ENCODE measurements around the gene RPS24. TPM values are rescaled to one million over a fixed set of nuclear protein-coding genes. Genes with fewer than 3 reads are reported as not detected.
A peak's percentile ranks its signal among the peaks of the same experiment; 100 is the strongest.

The RPS24 gene
- total RNA-seq, 1 donor from 2014 or later: 398 TPM

DNA sequence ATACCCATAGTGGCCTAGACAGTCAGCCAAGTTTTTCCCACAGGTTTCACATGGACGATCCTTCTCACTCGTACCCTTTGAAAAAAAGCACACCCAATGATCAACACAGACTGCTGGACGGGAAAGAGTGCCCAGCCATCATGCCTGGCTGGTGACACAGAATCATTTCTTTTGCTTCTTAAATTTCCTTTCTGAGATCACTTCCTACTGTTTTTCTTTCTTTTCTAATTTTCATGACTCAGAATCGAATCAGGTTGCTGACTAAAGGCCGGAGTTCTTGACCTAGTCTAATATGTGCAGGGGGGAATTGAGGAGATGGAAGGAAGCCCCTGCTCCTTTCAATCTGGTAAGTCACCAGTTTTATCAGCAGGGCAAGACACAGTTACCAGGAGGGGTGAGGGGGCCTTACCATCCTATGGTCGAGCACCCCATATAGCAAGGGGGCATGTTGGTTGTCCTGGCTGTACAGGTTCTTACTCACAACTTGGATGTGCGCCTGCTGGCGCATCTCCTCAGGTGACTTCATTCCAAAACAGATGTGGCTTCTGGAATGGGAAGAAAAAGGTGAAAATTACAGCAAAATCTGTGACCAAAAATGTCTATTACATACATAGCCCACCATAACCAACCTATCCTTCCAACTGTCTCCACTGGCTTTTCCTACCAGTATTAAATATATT lies 7.8 kb upstream of the RPS24 start:
- no peak for DNase-seq (ENCODE audit: low spot score)
- ATAC-seq: no peak

DNA sequence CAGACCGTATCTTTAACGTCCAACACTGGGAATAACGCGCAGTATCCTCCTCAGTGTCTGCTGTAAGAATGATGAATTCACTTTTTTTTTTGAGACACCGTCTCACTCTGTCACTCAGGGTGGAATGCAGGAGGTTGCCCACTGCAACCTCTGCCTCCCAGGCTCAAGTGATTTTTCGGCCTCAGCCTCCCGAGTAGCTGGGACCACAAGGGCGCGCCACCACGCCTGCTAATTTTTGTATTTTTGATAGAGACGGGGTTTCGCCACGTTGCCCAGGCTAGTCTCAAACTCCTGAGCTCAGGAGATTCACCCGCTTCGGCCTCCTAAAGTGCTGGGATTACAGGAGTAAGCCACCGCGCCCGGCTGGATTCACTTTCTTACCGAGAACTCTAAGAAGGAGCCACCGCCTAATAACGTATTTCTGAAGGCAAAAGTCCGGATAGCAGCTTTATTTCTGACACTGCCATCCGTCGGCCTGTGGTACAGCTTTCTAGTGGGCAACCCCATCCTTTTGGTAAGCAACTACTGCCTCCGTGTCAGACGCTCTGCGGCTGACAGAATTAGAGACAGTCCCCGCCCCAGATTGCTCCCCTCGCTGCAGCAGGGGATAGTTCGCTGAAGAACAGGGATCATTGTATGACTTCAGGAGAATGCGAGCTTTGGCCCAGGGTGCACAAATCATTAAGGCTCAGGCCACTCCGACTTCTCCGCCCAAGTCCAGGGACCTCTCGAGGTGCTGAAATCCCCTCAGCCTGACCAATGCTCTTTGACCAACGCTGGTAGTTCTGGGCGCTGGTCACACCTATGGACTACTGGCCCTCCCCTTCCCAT lies 5.0 kb upstream of the RPS24 start:
- no peak for DNase-seq (ENCODE audit: low spot score)

DNA sequence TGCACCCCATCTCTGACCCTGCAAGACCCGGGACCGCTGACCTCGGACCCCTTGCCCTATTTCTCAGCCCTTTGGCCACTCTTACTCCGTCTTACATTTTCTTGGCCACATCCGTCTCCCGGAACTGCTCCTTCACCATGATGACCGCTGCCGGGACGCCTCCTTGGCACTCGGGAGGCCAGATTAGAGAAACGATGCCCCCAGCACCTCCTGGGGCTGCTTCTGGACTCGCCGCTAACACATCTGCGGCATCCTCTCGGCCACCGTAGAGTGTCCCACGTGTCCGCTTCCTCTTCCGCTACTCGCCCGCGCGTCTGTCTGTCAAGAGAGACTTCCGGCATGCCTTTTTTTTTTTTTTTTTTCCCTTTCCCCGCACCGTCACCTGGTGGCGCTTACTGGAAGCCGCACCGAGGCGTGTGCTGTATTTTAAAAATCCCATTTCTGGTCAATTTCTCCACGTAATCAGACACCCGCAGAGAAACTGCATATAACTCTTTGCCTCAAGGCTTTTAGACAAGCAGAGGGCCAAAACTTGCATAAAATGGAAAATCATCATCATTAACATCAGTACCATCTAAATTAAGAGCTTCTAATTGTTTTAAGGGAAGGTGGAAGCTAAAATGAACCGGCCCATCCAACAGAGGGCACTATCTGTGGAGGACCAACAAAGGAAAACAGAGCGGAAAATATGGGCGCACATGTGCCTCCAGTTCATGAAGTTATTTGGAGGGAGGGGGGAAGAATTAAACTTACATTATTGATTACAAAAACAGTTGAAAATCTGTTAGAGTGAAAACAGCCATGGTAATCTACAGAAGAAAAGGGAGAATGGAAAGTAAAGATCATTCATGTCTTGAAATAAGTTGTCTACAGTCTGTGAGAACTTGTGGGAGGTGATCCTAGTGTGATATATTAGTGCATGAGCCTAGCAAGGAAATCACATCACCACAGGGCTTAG lies 4.1 kb upstream of the RPS24 start, which contains the start of gene POLR3A:
POLR3A (minus strand) TSS at position 247 of the 958 bp plus-strand sequence; CDS start at position 139, 108 bp downstream.
- DNase-seq (ENCODE audit: low spot score) (peak; percentile 95), ATAC-seq (peak; percentile 77)

More for the DNA sequence above, 5.0 kb upstream of the RPS24 start:
- peak; percentile 30 for ATAC-seq

DNA sequence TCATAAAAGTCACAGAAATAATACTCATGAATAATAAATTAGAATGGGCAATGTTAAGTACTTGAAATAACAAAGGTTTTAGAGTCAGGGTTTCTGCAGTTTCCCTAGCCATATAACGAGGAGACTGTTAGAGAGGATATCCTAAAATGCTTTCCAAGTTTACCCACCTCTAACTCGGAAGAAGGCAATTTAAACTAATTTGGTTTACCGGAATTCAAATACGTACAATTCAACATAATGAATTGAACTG lies 351 bp upstream of the RPS24 start:
- ATAC-seq (no peak), DNase-seq (ENCODE audit: low spot score) (no peak)

DNA sequence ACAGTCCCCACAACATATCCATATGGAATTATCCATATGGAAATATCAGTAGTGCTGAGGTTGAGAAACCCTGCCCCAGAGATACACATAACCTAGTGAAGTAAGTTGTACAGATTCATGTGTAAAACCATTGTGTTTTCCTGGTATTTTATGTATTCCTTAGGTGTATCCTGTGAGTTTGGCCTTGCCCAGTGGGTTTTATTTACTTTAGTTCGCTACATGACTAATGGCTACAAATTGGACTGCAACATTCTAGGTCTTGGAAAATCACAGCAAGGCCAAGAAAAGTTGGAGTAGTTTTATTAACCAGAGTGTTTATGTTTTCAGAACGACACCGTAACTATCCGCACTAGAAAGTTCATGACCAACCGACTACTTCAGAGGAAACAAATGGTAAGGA lies 1.4 kb downstream of the RPS24 start:
- ATAC-seq (no peak), DNase-seq (ENCODE audit: low spot score) (no peak)

DNA sequence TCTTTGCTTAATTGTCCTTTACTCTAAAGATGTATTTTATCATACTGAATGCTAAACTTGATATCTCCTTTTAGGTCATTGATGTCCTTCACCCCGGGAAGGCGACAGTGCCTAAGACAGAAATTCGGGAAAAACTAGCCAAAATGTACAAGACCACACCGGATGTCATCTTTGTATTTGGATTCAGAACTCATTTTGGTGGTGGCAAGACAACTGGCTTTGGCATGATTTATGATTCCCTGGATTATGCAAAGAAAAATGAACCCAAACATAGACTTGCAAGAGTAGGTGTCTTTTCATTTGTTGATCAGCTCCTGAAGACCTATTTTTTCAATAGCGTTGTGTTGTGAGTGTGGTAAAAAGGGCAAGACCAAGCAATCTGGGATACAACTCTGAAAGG lies 1.8 kb downstream of the RPS24 start:
- no peak for DNase-seq (ENCODE audit: low spot score)
- ATAC-seq: no peak

DNA sequence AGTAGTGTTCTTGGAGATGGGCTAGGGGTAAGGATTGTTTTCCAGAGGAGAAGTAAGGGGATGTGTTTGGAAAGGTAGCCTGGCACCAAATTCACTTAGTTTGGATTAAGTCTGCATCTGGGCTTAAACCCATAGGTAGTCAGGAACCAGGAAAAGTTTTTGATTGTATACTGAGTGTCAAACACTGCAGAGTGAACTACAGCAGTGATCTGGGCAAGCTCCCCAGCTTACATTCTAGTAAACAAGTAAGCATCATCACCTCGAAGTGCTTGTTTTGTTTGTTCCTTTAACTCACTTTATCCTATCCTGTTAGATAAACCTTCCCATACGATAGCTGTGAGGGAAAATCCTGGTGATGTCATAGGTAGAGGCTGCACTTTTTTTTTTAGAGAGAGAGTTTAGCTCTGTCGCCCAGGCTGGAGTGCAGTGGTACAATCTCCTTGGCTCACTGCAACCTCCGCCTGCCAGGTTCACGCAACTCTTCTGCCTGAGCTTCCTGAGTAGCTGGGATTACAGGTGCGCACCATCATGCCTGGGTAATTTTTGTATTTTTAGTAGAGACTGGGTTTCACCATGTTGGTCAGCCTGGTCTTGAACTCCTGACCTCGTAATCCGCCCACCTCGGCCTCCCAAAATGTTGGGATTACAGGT lies 2.4 kb downstream of the RPS24 start:
- DNase-seq (ENCODE audit: low spot score) (no peak), ATAC-seq (no peak)

DNA sequence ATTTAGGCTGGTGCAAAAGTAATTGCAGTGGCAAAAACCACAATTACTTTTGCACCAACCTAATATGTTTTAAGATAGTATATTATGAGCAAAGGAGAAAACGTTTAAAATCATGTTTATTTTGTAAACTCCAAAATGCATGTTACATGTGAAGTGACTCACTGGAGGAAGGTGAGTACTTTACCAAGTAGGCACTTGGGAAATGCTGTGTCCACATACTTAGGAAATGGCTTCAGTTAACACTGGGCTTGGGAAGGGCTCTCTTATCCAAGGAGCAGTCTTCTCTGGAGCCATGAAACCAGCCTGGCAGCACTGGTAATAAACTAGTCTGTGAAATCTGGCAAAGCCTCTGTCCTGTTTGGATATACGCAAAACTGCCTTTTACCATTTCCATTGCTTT lies 4.4 kb downstream of the RPS24 start:
- DNase-seq (ENCODE audit: low spot score) (no peak), ATAC-seq (no peak)

DNA sequence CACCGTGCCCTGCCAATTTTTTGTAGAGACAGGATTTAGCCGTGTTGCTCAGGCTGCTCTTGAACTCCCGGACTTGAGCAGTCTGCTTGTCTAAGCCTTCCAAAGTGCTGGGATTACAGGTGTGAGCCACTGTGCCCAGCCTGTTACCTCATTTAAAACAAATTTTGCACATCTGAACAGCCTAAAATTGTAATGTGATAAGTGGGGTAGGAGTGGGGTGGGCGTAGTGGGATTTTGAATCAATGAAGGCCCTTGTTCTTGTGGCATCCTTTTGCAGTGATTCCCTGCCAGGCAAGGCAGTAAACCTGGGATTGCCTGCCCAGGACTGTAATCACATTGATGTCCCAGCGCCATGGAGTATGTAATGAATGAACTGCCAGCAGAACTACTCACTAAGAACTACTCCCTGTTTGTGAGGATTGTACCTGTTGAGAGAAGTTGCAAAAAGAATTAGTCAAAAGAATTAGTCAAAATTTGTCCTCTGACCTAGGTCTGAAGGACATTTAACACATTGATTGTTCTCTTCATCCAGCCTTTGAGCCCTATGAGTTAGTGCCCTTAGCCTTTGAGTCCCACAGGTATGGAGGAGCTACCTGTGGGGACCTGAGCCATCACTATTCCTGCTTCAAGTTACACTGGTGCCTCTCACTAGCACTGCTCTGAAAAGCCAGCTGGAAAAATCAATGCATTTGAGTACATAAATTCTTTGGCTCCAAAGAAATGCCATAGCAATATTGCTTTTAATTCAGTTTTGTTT lies 5.3 kb downstream of the RPS24 start:
- ATAC-seq (no peak), DNase-seq (ENCODE audit: low spot score) (no peak)

DNA sequence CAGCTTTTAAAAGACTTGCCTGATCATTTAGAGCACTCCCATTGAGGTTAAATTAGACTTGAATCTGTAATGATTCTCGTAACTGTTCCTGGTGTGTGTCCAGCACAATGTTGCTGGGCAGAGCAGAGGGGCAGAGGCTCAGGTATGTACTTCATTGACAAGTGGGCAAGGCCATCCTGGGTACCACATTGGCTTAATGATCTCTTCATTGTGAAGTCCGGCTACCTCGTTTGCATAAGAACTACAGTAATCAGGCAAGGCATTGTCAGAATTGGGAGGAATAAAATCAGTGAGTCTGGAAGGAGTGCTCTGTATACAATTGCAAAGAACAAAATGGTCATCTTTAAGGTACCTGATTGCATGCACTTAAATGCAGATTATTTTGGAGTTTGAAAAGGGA lies 6.1 kb downstream of the RPS24 start:
- no peak for ATAC-seq
- DNase-seq (ENCODE audit: low spot score): no peak

DNA sequence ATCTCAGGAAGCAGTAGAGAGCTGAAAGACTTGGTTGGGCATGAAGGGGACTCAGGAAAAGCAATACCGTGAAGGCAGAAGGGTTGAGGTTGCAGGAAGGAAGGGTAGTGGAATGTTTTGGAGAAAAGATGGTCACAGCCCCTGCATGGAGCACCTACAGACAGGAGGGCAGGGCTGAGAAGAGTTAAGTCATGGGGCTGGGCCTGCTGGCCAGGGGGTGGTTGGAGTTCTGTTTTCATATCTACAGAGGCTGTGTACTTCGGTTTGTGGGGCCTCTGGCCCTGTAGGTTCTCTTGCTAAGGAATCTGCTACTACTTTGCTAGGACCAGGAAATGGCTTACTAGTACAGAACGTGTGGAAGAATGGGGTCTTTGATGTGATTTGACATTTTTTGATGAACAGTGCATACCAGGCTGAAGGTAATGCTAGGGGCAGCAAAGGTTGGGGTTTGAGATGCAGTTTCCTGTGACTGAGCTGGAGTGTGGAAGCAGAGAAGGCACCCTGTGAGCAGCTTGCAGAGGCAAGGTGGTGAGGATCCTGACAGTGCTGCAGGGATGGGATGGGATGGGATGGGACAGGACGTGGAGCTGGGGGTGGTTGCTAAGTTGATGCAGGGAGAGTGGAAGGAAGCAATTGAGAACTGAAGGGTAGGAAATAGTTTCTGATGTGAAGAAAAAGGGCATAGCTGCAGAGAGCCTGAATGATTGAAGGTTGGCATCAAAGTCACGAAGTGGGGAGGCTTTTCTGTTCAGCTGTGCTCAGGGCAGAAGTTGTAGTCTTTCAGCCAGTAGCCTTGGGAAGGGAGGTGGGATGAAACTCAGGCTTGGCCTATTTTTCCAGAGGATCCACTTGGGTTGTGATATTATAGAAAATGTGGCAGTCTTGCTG lies 7.8 kb downstream of the RPS24 start:
- DNase-seq (ENCODE audit: low spot score): no peak
- ATAC-seq: no peak

DNA sequence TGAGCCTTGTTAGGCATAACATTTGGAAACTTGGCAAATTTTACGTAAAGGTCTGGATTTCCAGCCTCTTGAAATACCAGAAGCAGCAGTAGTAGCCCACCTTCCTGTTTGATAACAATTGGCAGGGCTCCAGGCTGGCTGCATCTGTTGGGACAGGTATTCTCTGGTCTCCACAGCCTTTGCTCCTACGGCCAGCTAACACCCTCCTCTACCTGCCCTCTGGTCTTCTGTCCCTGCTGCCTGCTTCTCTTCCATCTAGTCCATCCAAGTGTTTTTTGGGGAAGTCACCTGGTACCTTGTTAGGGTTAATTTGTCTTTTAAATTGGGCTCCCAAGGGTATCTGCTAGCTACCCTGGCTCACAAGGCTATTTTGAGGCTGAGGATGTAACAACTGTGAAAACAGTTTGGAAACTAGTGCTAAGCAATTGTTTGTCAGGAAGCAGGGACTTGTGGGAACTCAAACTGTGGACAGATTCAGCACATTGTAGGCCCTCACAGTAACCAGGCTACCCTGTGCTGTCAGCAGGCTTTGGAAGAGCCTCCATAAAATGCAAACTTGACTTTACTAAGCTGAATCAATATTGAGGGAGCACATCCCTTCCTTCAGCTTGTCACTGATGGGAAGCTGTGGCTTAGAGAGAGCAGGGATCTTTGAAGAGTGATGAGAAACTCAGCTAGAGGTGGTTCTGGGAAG lies 8.5 kb downstream of the RPS24 start:
- DNase-seq (ENCODE audit: low spot score) (no peak), ATAC-seq (no peak)

DNA sequence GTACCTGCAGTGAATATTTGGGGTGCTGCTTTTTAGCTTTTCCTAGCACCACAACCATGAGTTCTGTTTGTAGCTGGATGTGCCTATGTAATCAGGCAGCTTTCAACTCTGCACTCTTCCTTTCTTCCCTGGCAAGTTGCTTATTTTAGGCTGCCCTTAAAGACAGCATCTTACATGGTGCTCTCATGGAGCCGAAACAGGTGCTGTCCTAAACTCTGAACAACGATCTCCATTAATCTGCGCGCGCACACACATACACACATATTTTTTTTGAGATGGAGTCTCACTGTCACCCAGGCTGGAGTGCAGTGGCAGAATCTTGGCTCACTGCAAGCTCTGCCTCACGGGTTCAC lies 9.1 kb downstream of the RPS24 start:
- ATAC-seq: no peak
- no peak for DNase-seq (ENCODE audit: low spot score)

DNA sequence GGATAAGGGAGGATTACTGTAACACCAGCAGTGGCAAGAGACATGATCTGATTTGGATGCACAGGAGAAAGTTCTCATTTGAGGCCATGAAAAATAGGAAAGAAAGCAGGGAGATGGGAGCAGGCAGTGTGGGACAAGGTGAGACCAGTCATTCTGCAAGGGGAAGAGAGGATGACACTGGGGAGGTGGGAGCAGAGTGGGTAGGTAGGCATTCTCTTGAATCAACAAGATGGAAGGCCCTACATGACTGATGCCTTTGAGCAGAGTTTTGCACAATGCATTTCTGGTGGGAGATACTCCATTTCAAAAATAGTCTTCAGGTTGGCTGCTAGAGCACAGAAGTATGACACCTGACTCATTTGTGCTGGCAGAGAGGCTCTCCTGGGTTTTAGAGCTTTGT lies 10.5 kb downstream of the RPS24 start:
- no peak for ATAC-seq

DNA sequence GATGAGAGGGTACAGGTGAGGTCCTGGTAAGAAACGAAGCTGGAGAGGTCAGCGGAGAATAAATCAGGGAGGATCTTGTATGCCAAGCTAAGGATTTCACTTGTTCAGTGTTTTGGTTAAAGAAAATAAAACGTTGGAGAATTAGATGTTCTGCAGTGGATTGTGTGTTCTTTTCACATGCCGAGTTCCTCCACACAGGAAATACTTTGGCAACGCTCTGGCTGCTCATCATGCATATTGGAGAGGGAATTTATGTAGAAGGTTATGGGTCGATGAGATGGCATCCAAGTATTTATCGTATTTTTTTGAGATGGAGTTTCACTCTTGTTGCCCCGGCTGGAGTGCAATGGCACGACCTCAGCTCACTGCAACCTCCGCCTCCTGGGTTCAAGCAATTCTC lies 11.0 kb downstream of the RPS24 start:
- no peak for DNase-seq (ENCODE audit: low spot score)
- no peak for ATAC-seq

More for the DNA sequence above, 10.5 kb downstream of the RPS24 start:
- no peak for DNase-seq (ENCODE audit: low spot score)

DNA sequence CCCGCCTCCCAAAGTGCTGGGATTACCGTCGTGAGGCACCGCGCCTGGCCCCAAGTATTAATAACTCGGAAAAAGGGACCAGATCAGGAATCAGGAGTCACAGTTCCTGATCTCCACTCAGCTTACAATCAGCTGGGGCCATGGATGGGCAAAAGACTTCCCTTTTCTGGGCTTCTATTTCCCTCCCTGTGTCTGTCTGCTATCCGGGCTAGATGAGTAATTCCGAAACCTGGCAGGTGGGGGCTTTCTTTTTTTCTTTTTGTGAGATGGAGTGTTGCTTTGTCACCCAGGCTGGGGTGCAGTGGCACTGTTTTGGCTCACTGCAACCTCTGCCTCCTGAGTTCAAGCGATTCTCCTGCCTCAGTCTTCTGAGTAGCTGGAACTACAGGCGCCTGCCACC lies 11.6 kb downstream of the RPS24 start:
- no peak for DNase-seq (ENCODE audit: low spot score)
- no peak for ATAC-seq

DNA sequence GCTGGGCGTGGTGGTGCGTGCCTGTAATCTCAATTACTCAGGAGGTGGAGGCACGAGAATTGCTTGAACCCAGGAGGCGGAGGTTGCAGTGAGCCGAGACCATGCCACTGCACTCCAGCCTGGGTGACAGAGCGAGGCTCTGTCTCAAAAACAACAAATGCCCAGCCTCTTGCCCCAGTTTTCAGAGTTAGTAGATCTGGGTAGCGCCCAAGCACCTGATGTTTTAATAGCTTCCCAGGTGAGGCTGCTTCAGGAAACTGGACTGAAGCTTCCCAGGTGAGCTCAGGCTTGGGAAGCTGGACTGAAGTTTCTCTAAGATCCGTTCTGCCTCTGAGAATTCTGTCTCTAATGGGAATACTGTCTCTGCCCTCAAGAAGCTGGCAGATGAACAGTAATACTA lies 12.2 kb downstream of the RPS24 start:
- no peak for ATAC-seq
- DNase-seq (ENCODE audit: low spot score): no peak

DNA sequence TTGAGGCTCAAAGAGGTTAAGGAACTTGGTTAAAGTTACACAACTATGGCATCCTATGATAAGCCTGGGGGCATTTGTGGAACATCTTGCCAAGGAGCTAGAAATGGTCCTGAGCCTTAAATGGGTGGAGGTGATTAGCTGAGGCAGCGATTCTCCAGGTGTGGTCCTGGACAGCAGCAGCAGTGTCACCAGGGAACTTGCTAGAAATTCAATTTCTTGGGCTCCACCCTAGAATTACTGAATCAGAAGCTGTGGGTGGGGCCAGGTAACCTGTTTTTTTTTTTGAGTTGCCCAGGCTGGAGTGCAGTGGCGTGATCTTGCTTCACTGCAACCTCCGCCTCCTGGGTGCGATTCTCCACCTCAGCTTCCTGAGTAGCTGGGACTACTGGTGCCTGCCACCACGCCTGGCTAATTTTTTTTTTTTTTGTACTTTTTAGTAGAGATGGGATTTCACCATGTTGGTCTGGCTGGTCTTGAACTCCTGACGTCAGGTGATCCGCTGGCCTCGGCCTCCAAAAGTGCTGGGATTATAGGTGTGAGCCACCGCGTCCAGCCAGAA lies 13.1 kb downstream of the RPS24 start:
- no peak for DNase-seq (ENCODE audit: low spot score)
- ATAC-seq: no peak

Measured in left lobe of liver (tissue), 2 donors.